ENCODE data around the gene VWA3B. TPM values are rescaled to one million over a fixed set of nuclear protein-coding genes. Genes with fewer than 3 reads are reported as not detected.

The VWA3B gene
- total and polyA plus RNA-seq, 2 of the 4 experiments (the other 2 are of a cell fraction) = not detected

- Histone ChIP-seq H2AK5ac (ENCODE audit: low read depth, low read length) (no peak overlapping the region), H4K5ac (ENCODE audit: low read depth, low read length) (no peak overlapping the region), H2BK20ac (ENCODE audit: low read depth, low read length) (no peak overlapping the region), H3K79me1 (ENCODE audit: low read depth in 1 of 2, low read length in 2 of 2) (no peaks in the 10 kb centered on the region), H3K4me3 (ENCODE audit: insufficient read depth, low read depth, low read length) (no peak overlapping the region), H3K4me1 (ENCODE audit: control insufficient read depth, insufficient read depth, low read length) (0 out of 2 replicates have a peak, but pooled peaks cover 1% of the 10 kb centered on the region), H3K9ac (ENCODE audit: low read depth, low read length) (no peak overlapping the region), H3K27me3 (ENCODE audit: control insufficient read depth, insufficient read depth, low read length) (peaks cover 19% of the 10 kb centered on the region), H2BK5ac (ENCODE audit: low read depth, low read length, poor library complexity, severe bottlenecking) (no peak overlapping the region), H3K9me3 (ENCODE audit: control insufficient read depth, insufficient read depth, low read length) (no peaks in the 10 kb centered on the region), H3K18ac (ENCODE audit: low read depth, low read length) (no peak overlapping the region), H2AK9ac (replicated peaks; ENCODE audit: low read depth, low read length, poor library complexity) (no peak overlapping the region), H3K56ac (ENCODE audit: extremely low read depth, insufficient read depth, low read length) (no peak overlapping the region), H2AFZ (replicated peaks; ENCODE audit: low read length, poor library complexity) (no peak overlapping the region), H3K4ac (ENCODE audit: low read depth, low read length) (no peak overlapping the region), H2BK120ac (ENCODE audit: low read depth, low read length) (no peak overlapping the region), H3K14ac (replicated peaks; ENCODE audit: low read depth, low read length) (no peak overlapping the region), H3K9me1 (ENCODE audit: insufficient read depth, low read length) (no peaks in the 10 kb centered on the region; the same call in 1 of the 2 replicates), H3K36me3 (ENCODE audit: control insufficient read depth, insufficient read depth, low read length) (no peaks in the 10 kb centered on the region), H4K91ac (ENCODE audit: insufficient read depth, low read depth, low read length) (no peak overlapping the region), H3K23ac (ENCODE audit: low read depth, low read length) (no peak overlapping the region), H4K8ac (ENCODE audit: low read depth in 2 of 2, low read length in 2 of 2) (no peak overlapping the region), H3K4me2 (ENCODE audit: low read depth, low read length) (no peak overlapping the region), H2BK15ac (ENCODE audit: low read depth, low read length) (no peak overlapping the region), H4K20me1 (ENCODE audit: insufficient read depth, low read length) (no peaks in the 10 kb centered on the region), H3K27ac (ENCODE audit: insufficient read depth, low read length) (no peak overlapping the region)
- intact Hi-C loops (cut with micrococcal nuclease) (loop anchor here (5.0 kb wide), 1 partner anchor 458 kb away; no protein-coding TSS in a partner anchor), in situ Hi-C loops (cut with MboI; ENCODE audit: low sequenced_read_pairs) (no loop called here), dilution Hi-C loops (cut with HindIII; ENCODE audit: low sequenced_read_pairs, unreplicated experiment) (no loop called here)
- 80% methylated on average over 1 of the region's 4 CpGs; no CpG with 5 or more reads in 1 of the 2 experiments for WGBS, 2 experiments (ENCODE audit: extremely low coverage in 2 of 2, insufficient read length in 1 of 2)
- ATAC-seq (ENCODE audit: low read depth) (no peak), DNase-seq (no peak)
- POLR2A ChIA-PET (ENCODE audit: unreplicated experiment) = no interaction called here
- TF ChIP-seq NFE2L2 (IDR thresholded peaks at IDR 0.05; ENCODE audit: low read depth, low read length) (no peak), RAD21 (IDR thresholded peaks at IDR 0.05; ENCODE audit: low read length) (no peak), CTCF (conservative IDR thresholded peaks at IDR 0.05; ENCODE audit: low read depth, low read length) (no peak), CHD1 (IDR thresholded peaks at IDR 0.05; ENCODE audit: low read depth, low read length) (no peak), RFX5 (IDR thresholded peaks at IDR 0.05; ENCODE audit: low read depth, low read length) (no peak)
- CTCF ChIA-PET = no interaction called here
- no TSS peak for BruUV-seq (replicated peaks)
These were observed 73.6 kb downstream of the VWA3B start for GRCh38 chr2:98160554-98160953.

All from IMR-90 (cell line).